Psoas muscle (tissue), 8 donors: Measurements from ENCODE around the gene FAF1. TPM values are rescaled to one million over a fixed set of nuclear protein-coding genes. Genes with fewer than 3 reads are reported as not detected.

Source experiments
- ATAC-seq, 4 donors: fragments of 200-7000 bp; cut with Tn5 transposase; one replicate each; pipeline ENCODE4 v1.9.1; 2020; ENCODE audit warnings: moderate library complexity in 3 of 4, mild to moderate bottlenecking in 2 of 4
- DNase-seq, 2 donors: peaks; one replicate each; pipeline ENCODE4 v3.0.0-alpha.2; 2020
- H3K27ac ChIP-seq: fragments of 200-600 bp; one replicate; pipeline ENCODE4 v1.8.0; 2022
- H3K27me3 ChIP-seq, 3 donors: fragments of 200-600 bp in 1 of 3; one replicate each; pipeline versions ENCODE4 v1.6.1 to v1.8.0; 2013 to 2022; ENCODE audit warnings: low read length in 2 of 3, mild to moderate bottlenecking in 2 of 3, moderate library complexity in 1 of 3; ENCODE audit not compliant: insufficient read depth in 3 of 3
- H3K36me3 ChIP-seq, 2 donors: fragments of 200-600 bp in 1 of 2; one replicate each; pipeline versions ENCODE4 v1.6.1 to v1.8.0; 2013 to 2022; ENCODE audit warnings: low read depth in 1 of 2, mild to moderate bottlenecking in 1 of 2, moderate library complexity in 1 of 2; ENCODE audit not compliant: insufficient read depth in 1 of 2
- H3K4me1 ChIP-seq: fragments of 200-600 bp; one replicate; pipeline ENCODE4 v1.8.0; 2022
- H3K4me3 ChIP-seq: fragments of 200-600 bp; one replicate; pipeline ENCODE4 v1.8.0; 2022; ENCODE audit warnings: mild to moderate bottlenecking
- H3K9me3 ChIP-seq: fragments of 200-600 bp; one replicate; pipeline ENCODE4 v1.8.0; 2022
- CTCF ChIP-seq: fragments of 200-600 bp; IDR thresholded peaks from one replicate; pipeline ENCODE4 v1.8.0; 2022; ENCODE audit warnings: antibody characterized with exemption
- WGBS, 3 donors: extraction: QIAGEN DNeasy Blood & Tissue Kit; methylation state at CpG; one replicate each; pipeline versions ENCODE4 v1.1.6 to v1.1.7; 2013; 5-methylcytosine and 5-hydroxymethylcytosine counted together
- intact Hi-C, 2 donors: fragments of 100-400 bp; cut with DNase I; formaldehyde crosslinking; loops; one replicate each; pipeline versions ENCODE4 v1.11.0 to v1.14.2; 2022
- polyA plus RNA-seq, 3 donors: library from polyadenylated mRNA; stranded (reverse); fragments of 200-250 nt; gene quantifications; one replicate each; pipeline ENCODE4 v1.2.3, GENCODE V29; 2013
- total RNA-seq, 4 donors: library from RNA; stranded (reverse); fragmentation: NEBNext Ultra II Directional in 2 of 4; extraction: Animal tissue kit (Norgen Biotek cat#: 25700) in 2 of 4; gene quantifications; one replicate each; pipeline versions ENCODE4 v1.2.1 to v1.2.4, GENCODE V29; 2021 to 2023
- donor health status: healthy with polysubstance abuse.
- donor health status: DM: no; HTN: no; CAD: no; lungs with moderate emphysema.
- donor health status: Bipolar disorder and iron deficiency.
- donor health status: healthy.
- donor health status: DM: yes; HTN: yes; CAD: no.
- donor health status: DM: no; HTN: no; CAD: no.
- donor health status: DM: no; HTN: no; CAD: no.
- donor health status: DM: yes; HTN: yes; CAD: no.

FAF1 gene
- total and polyA plus RNA-seq, 7 donors: 67.8 to 128 (median 108) TPM

DNA sequence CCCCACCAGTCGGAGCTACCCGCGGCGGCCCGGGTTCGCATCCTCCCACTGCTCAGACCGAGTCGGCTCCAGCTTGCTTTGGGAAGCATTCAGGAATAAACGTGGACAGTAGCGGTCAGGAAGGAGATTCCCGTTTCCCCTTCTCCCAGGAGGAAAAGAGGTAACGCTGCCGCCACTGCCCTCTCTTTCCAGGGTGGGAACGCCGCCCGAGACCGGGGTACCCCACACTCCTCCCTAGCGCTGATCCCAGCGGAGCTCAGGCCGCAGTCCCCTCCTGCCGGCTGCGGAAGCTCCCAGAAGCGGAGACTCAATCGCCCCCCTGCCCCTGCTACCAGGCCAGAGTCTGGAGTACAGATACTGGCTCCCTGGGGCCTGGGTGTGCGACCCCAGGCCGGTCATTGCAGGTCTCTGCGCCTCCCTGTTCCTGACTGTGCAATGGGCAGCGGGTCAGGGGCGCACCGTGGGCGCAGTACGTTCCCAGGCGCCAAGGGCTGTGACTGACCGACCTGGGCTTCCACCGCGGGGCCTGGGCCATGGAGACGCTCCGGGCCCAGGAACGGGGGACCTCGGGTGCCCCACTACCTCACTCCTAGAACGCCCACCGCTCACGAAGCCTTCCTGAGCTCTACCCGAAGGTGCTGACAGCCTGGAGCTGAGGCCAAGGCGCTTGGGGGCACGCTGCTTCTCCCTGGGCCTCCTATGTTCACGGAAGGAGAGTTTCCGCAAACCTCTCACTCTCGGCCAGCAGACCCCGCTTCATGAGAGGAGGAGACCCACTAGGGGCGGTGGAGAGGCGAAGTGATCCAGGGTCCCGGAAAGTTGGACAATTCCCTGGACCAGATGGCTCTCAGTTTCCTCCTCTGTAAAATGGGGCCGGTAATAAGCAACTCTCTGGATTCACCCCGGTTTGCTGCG is 544.6 kb downstream of the FAF1 start:
- intact Hi-C loops: no loop called here
- H3K27ac ChIP-seq: no peak overlapping the region
- ATAC-seq (no peak), DNase-seq (no peak)
- H3K27me3 ChIP-seq: peaks cover 10 to 91% (median 44%) of the 10 kb centered on the region in 3 donors
- WGBS, 3 donors: 2 to 4% (median 3%) methylated on average over 55 to 56 of the region's 56 CpGs
- peaks cover 7% of the 10 kb centered on the region for H3K4me1 ChIP-seq
- no peak for TF ChIP-seq CTCF
- H3K4me3 ChIP-seq: no peak overlapping the region
- H3K36me3 ChIP-seq: no peaks in the 10 kb centered on the region
- peaks cover 5% of the 10 kb centered on the region for H3K9me3 ChIP-seq

DNA sequence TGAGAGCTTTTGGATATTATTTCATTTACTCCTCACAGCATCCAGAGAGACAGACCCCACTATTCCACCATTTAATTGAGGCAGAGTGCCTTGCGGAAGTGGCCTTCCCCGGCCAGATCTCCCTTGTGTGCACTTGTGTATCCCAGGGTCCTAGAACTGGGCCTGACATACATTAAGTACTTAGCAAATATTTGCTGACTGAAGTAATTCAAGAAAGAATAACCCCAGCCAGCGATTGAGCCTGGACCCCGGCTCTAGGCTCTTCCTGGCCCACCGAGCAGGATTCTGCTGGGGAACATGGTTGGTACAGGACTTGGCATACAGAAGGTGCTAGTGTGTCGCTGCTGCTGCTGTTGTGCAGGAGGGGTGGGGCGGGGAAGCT is 545.2 kb downstream of the FAF1 start:
- no peak for DNase-seq
- peaks cover 10 to 90% (median 37%) of the 10 kb centered on the region in 3 donors for H3K27me3 ChIP-seq
- 20 to 25% (median 23%) methylated on average over 7 of the region's 7 CpGs for WGBS, 3 donors
- peaks cover 7% of the 10 kb centered on the region for H3K4me1 ChIP-seq
- H3K27ac ChIP-seq: no peak overlapping the region
- H3K4me3 ChIP-seq: no peak overlapping the region
- intact Hi-C loops: no loop called here
- TF ChIP-seq CTCF: no peak
- no peaks in the 10 kb centered on the region for H3K36me3 ChIP-seq
- no peak for ATAC-seq
- H3K9me3 ChIP-seq: peaks cover 5% of the 10 kb centered on the region

- H3K36me3 ChIP-seq: no peaks in the 10 kb centered on the region
- 88 to 100% (median 91%) methylated on average over 1 of the region's 1 CpG for WGBS, 3 donors
- intact Hi-C loops: no loop called here
- no peak overlapping the region for H3K27ac ChIP-seq
- peaks cover 7% of the 10 kb centered on the region for H3K4me1 ChIP-seq
- peaks cover 10 to 74% (median 22%) of the 10 kb centered on the region in 3 donors for H3K27me3 ChIP-seq
- DNase-seq: no peak
- no peak for TF ChIP-seq CTCF
- ATAC-seq: no peak
- H3K4me3 ChIP-seq: no peak overlapping the region
- peaks cover 5% of the 10 kb centered on the region for H3K9me3 ChIP-seq
Observed at GRCh38 chr1:50412813-50413476, 547.1 kb downstream of the FAF1 start.

GRCh38 chr1:50405814-50406213 is 554.3 kb downstream of the FAF1 start:
- DNase-seq: no peak
- Histone ChIP-seq H3K9me3 (no peaks in the 10 kb centered on the region), H3K4me3 (no peak overlapping the region), H3K36me3 (no peaks in the 10 kb centered on the region), H3K27ac (no peak overlapping the region), H3K4me1 (no peaks in the 10 kb centered on the region), H3K27me3 (peaks cover under 1 to 18% (median 3%) of the 10 kb centered on the region in 3 donors)
- intact Hi-C loops: no loop called here
- ATAC-seq: no peak
- no peak for TF ChIP-seq CTCF
- WGBS, 3 donors: 79 to 88% (median 87%) methylated on average over 4 of the region's 4 CpGs
